HCT116 (cell line): Measurements from ENCODE around the gene TTC17. TPM values are rescaled to one million over a fixed set of nuclear protein-coding genes. Genes with fewer than 3 reads are reported as not detected.

Experiments
- ATAC-seq: fragments of 200-7000 bp; cut with Tn5 transposase; 2 replicates; pipeline ENCODE4 v1.9.1; 2020; ENCODE audit warnings: mild to moderate bottlenecking, moderate library complexity
- BruUV-seq: library from RNA; stranded (reverse); fragments of 400-500 nt; replicated peaks from 2 replicates; lab custom pipeline; 2021; lab: Mats Ljungman, UMichigan
- CTCF ChIA-PET: fragments of 300-600 bp; sonication (Branson Sonifier 250); formaldehyde crosslinking; loops from one replicate; lab custom pipeline; 2021; ENCODE audit warnings: antibody characterized with exemption; lab: Charles Lee
- POLR2A ChIA-PET: fragments of 300-600, 350-600 bp; sonication (Branson Sonifier 250); formaldehyde crosslinking; loops from one replicate; lab custom pipeline; 2021; ENCODE audit warnings: antibody characterized with exemption; lab: Charles Lee
- RAD21 ChIA-PET, 2 experiments: fragments of 300-600 bp; sonication (Branson Sonifier 250); formaldehyde crosslinking; loops; one replicate each; lab custom pipeline; 2023; ENCODE audit warnings: low total read pairs in 2 of 2; ENCODE audit not compliant: uncharacterized antibody in 2 of 2, unreplicated experiment in 2 of 2, low non-redundant PET in 1 of 2; lab: Charles Lee
- DNase-seq: peaks from one replicate; pipeline ENCODE4 v3.0.0-alpha.2; 2010; ENCODE audit warnings: low read depth, low spot score
- H2AFZ ChIP-seq: fragments of 200-600 bp; shearing (Covaris generic), sonication (generic); 2 replicates; pipeline ENCODE4 v1.6.1; 2017; ENCODE audit warnings: low read depth, mixed run types, mixed read lengths, antibody characterized with exemption, low read length; ENCODE audit not compliant: poor library complexity, severe bottlenecking
- H3K27ac ChIP-seq: 2 replicates; pipeline ENCODE4 v1.5.1; 2012; ENCODE audit warnings: low read depth, low read length
- H3K27me3 ChIP-seq: fragments of 200-600 bp; sonication (generic); 2 replicates; pipeline ENCODE4 v1.6.1; 2016; ENCODE audit warnings: mixed run types, low read length, mixed read lengths; ENCODE audit not compliant: insufficient read depth
- H3K36me3 ChIP-seq, 2 experiments: fragments of 200-500 bp in 1 of 2; fragments of 200-600 bp in 1 of 2; sonication (Bioruptor generic) in 1 of 2; sonication (generic) in 1 of 2; 2 replicates each; pipeline versions ENCODE4 v1.5.1 to v1.6.1; 2014 to 2016; ENCODE audit warnings: low read length in 2 of 2, inconsistent platforms in 1 of 2, mixed read lengths in 1 of 2, mixed run types in 1 of 2; ENCODE audit not compliant: insufficient read depth in 2 of 2, control insufficient read depth in 1 of 2
- H3K4me1 ChIP-seq, 2 experiments: fragments of 200-600 bp in 1 of 2; sonication (generic) in 1 of 2; 2 replicates each; pipeline versions ENCODE4 v1.5.1 to v1.6.1; 2012 to 2017; ENCODE audit warnings: low read length in 2 of 2, inconsistent platforms in 1 of 2, mild to moderate bottlenecking in 1 of 2, mixed read lengths in 1 of 2, mixed run types in 1 of 2, moderate library complexity in 1 of 2; ENCODE audit not compliant: insufficient read depth in 2 of 2, control insufficient read depth in 1 of 2
- H3K4me2 ChIP-seq: fragments of 200-600 bp; sonication (generic); 2 replicates; pipeline ENCODE4 v1.6.1; 2017; ENCODE audit warnings: mixed run types, low read length, mixed read lengths
- H3K4me3 ChIP-seq, 2 experiments: fragments of 200-600 bp in 1 of 2; sonication (generic) in 1 of 2; replicated peaks in 1 of 2; 2 replicates each; pipeline ENCODE4 v1.5.1; 2011 to 2016; ENCODE audit warnings: low read length in 2 of 2, control low read depth in 1 of 2, low read depth in 1 of 2, mild to moderate bottlenecking in 1 of 2, mixed read lengths in 1 of 2, mixed run types in 1 of 2
- H3K79me2 ChIP-seq: fragments of 200-600 bp; sonication (generic); 2 replicates; pipeline ENCODE4 v1.6.1; 2017; ENCODE audit warnings: mild to moderate bottlenecking, mixed run types, low read length, moderate library complexity, mixed read lengths; ENCODE audit not compliant: insufficient read depth
- H3K9ac ChIP-seq: fragments of 200-600 bp; sonication (generic); 2 replicates; pipeline ENCODE4 v1.6.1; 2016; ENCODE audit warnings: low read length, mixed read lengths
- H3K9me2 ChIP-seq: fragments of 200-600 bp; sonication (generic), shearing (Covaris generic); 2 replicates; pipeline ENCODE4 v1.6.1; 2017; ENCODE audit warnings: mixed run types, mild to moderate bottlenecking, moderate library complexity; ENCODE audit not compliant: insufficient read depth
- H3K9me3 ChIP-seq, 2 experiments: fragments of 200-500 bp in 1 of 2; fragments of 200-600 bp in 1 of 2; sonication (Bioruptor generic) in 1 of 2; sonication (generic) in 1 of 2; 2 replicates each; pipeline ENCODE4 v1.6.1; 2014 to 2017; ENCODE audit warnings: low read length in 2 of 2, mixed read lengths in 2 of 2, inconsistent platforms in 1 of 2, low read depth in 1 of 2, mild to moderate bottlenecking in 1 of 2, mixed run types in 1 of 2, moderate library complexity in 1 of 2; ENCODE audit not compliant: control insufficient read depth in 1 of 2, insufficient read depth in 1 of 2
- H4K20me1 ChIP-seq: fragments of 200-600 bp; sonication (generic), shearing (Covaris generic); 2 replicates; pipeline ENCODE4 v1.6.1; 2017; ENCODE audit warnings: mixed run types, mild to moderate bottlenecking, moderate library complexity; ENCODE audit not compliant: insufficient read depth
- CTCF ChIP-seq, 3 experiments: fragments of 200-600 bp in 1 of 3; sonication (generic) in 1 of 3; IDR thresholded peaks in 2 of 3; conservative IDR thresholded peaks in 1 of 3; 2 replicates each; pipeline ENCODE4 v1.5.1; 2012 to 2017; ENCODE audit warnings: low read depth in 2 of 3, low read length in 2 of 3, antibody characterized with exemption in 1 of 3, borderline replicate concordance in 1 of 3, control low read depth in 1 of 3, mild to moderate bottlenecking in 1 of 3, mixed read lengths in 1 of 3, mixed run types in 1 of 3, moderate library complexity in 1 of 3; ENCODE audit not compliant: insufficient read depth in 1 of 3
- POLR2AphosphoS5 ChIP-seq: IDR thresholded peaks from 2 replicates; pipeline ENCODE4 v1.6.1; 2011; ENCODE audit warnings: mild to moderate bottlenecking, low read depth, low read length, moderate library complexity
- RAD21 ChIP-seq: IDR thresholded peaks from 2 replicates; pipeline ENCODE4 v1.6.1; 2012; ENCODE audit warnings: low read depth, mild to moderate bottlenecking
- REST ChIP-seq: IDR thresholded peaks from 2 replicates; pipeline ENCODE4 v1.6.1; 2012; ENCODE audit warnings: low read depth
- SRF ChIP-seq: IDR thresholded peaks from 2 replicates; pipeline ENCODE4 v1.6.1; 2012; ENCODE audit warnings: low read depth
- TCF7L2 ChIP-seq: IDR thresholded peaks from 2 replicates; pipeline ENCODE4 v1.7.0; 2011; ENCODE audit warnings: borderline replicate concordance, inconsistent platforms; ENCODE audit not compliant: insufficient read depth, insufficient read length; ENCODE audit errors: extremely low read depth
- ZFX ChIP-seq: fragments of 450-650 bp; IDR thresholded peaks from 2 replicates; pipeline ENCODE4 v1.6.1; 2017
- intact Hi-C: fragments of 100-400 bp; cut with micrococcal nuclease; formaldehyde crosslinking; loops from 2 replicates; pipeline ENCODE4 v1.10.0; 2022
- total RNA-seq: library from RNA; stranded (reverse); gene quantifications from one replicate; pipeline ENCODE4 v1.2.1, GENCODE V29; 2021; ENCODE audit not compliant: unreplicated experiment
- TF ChIP-seq, protein P1 (sequence below): IDR thresholded peaks from 2 replicates; pipeline ENCODE4 v1.6.1; 2012

TTC17 gene
- total RNA-seq, 1 experiment from 2014 or later: 51.6 TPM

GRCh38 chr11:43503417-43503816, 144.7 kb downstream of the TTC17 start:
- RAD21 ChIA-PET: no interaction called here
- TF ChIP-seq CTCF (IDR thresholded peaks at IDR 0.05 in 2 of 3, conservative IDR thresholded peaks at IDR 0.05 in 1 of 3; ENCODE audit: borderline replicate concordance in 1 of 3, insufficient read depth in 1 of 3, low read depth in 2 of 3, low read length in 2 of 3): peak in 2 of 3 experiments; percentile 26 to 43; a peak in 3 of 6 replicates
- TF ChIP-seq ZFX: no peak
- BruUV-seq: no TSS peak
- peaks cover 0 to 4% of the 10 kb centered on the region in 2 experiments; a peak in 1 of 4 replicates for H3K4me1 ChIP-seq
- POLR2A ChIA-PET: no interaction called here
- ATAC-seq: peak; percentile 52
- H2AFZ ChIP-seq: no peak overlapping the region
- no peak for DNase-seq
- no peaks in the 10 kb centered on the region for H3K9me2 ChIP-seq
- intact Hi-C loops: no loop called here
- H4K20me1 ChIP-seq: no peaks in the 10 kb centered on the region
- no peak overlapping the region for H3K9ac ChIP-seq
- H3K4me2 ChIP-seq: no peak overlapping the region
- H3K36me3 ChIP-seq: no peaks in the 10 kb centered on the region
- H3K27ac ChIP-seq: no peak overlapping the region
- H3K9me3 ChIP-seq: no peaks in the 10 kb centered on the region
- H3K27me3 ChIP-seq: peaks cover 8% of the 10 kb centered on the region; the same call in 1 of the 2 replicates
- no peaks in the 10 kb centered on the region for H3K79me2 ChIP-seq
- no peak overlapping the region for H3K4me3 ChIP-seq
- CTCF ChIA-PET: interaction anchor here (1.2 to 2.6 kb wide), 5 partner anchors 9 to 348 kb away, joined by 3 to 40 read pairs (median 22); no protein-coding TSS in a partner anchor

- DNase-seq (peak; percentile 12), ATAC-seq (peak; percentile 83)
- Histone ChIP-seq H3K4me1 (peaks cover 0 to 7% of the 10 kb centered on the region in 2 experiments; a peak in 1 of 4 replicates), H3K36me3 (no peaks in the 10 kb centered on the region), H3K4me2 (no peak overlapping the region), H3K4me3 (no peak overlapping the region), H3K9ac (no peak overlapping the region), H2AFZ (no peak overlapping the region), H3K79me2 (no peaks in the 10 kb centered on the region), H3K9me2 (no peaks in the 10 kb centered on the region), H3K27ac (no peak overlapping the region), H3K27me3 (peaks cover 8% of the 10 kb centered on the region; the same call in 1 of the 2 replicates), H3K9me3 (no peaks in the 10 kb centered on the region), H4K20me1 (no peaks in the 10 kb centered on the region)
- CTCF ChIA-PET: interaction anchor here (0.7 to 2.6 kb wide), 11 partner anchors 10 to 385 kb away, joined by 3 to 40 read pairs (median 4); no protein-coding TSS in a partner anchor
- intact Hi-C loops: loop anchor here (1.0 kb wide), 4 partner anchors 69 to 533 kb away; no protein-coding TSS in a partner anchor
- RAD21 ChIA-PET: interaction anchor here (0.7 to 1.2 kb wide), 3 partner anchors 62 to 297 kb away, joined by 3 to 6 read pairs (median 5); no protein-coding TSS in a partner anchor
- no TSS peak for BruUV-seq
- POLR2A ChIA-PET: no interaction called here
- TF ChIP-seq, protein P1, sequence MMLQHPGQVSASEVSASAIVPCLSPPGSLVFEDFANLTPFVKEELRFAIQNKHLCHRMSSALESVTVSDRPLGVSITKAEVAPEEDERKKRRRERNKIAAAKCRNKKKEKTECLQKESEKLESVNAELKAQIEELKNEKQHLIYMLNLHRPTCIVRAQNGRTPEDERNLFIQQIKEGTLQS: no peak
- TF ChIP-seq POLR2AphosphoS5 (no peak), REST (no peak), TCF7L2 (no peak), CTCF (IDR thresholded peaks at IDR 0.05 in 2 of 3, conservative IDR thresholded peaks at IDR 0.05 in 1 of 3; ENCODE audit: borderline replicate concordance in 1 of 3, insufficient read depth in 1 of 3, low read depth in 2 of 3, low read length in 2 of 3) (peak; percentile 32 to 47 (median 45); a peak in 5 of 6 replicates), RAD21 (peak; percentile 60), SRF (no peak)
Measured at GRCh38 chr11:43504316-43504950, 145.7 kb downstream of the TTC17 start.
